Sigmoid colon (tissue), 7 donors: ENCODE data around the gene NUDT16L1. TPM values are rescaled to one million over a fixed set of nuclear protein-coding genes. Genes with fewer than 3 reads are reported as not detected.

Source experiments
- DNase-seq: peaks from one replicate; pipeline ENCODE4 v3.0.0-alpha.2; 2019
- H3K27ac ChIP-seq, 4 donors: fragments of 200-600 bp; sonication (generic); one replicate each; pipeline ENCODE4 v1.5.1; 2016 to 2019; ENCODE audit warnings: mild to moderate bottlenecking in 1 of 4
- H3K27me3 ChIP-seq, 3 donors: fragments of 200-600 bp; sonication (generic); one replicate each; pipeline ENCODE4 v1.5.1; 2019; ENCODE audit warnings: mild to moderate bottlenecking in 1 of 3
- H3K36me3 ChIP-seq, 4 donors: fragments of 200-600 bp; sonication (generic); one replicate each; pipeline ENCODE4 v1.5.1; 2016 to 2019
- H3K4me1 ChIP-seq, 4 donors: fragments of 200-600 bp; sonication (generic); one replicate each; pipeline ENCODE4 v1.5.1; 2017 to 2019
- H3K4me3 ChIP-seq, 4 donors: fragments of 200-600 bp; sonication (generic); one replicate each; pipeline ENCODE4 v1.5.1; 2017 to 2019; ENCODE audit warnings: mild to moderate bottlenecking in 2 of 4, moderate library complexity in 1 of 4
- H3K9me3 ChIP-seq, 4 donors: fragments of 200-600 bp in 3 of 4; sonication (generic) in 3 of 4; one replicate each; pipeline versions ENCODE4 v1.5.1 to v1.6.1; 2013 to 2019
- CTCF ChIP-seq, 4 experiments: fragments of 450-650 bp in 3 of 4; fragments of 200-600 bp in 1 of 4; IDR thresholded peaks; one replicate each; pipeline ENCODE4 v1.5.1; 2016 to 2019; ENCODE audit warnings: antibody characterized with exemption in 4 of 4, mild to moderate bottlenecking in 3 of 4, moderate library complexity in 2 of 4
- EP300 ChIP-seq, 4 donors: sonication (generic); formaldehyde crosslinking; IDR thresholded peaks; one replicate each; pipeline ENCODE4 v1.6.1; 2017; ENCODE audit warnings: antibody characterized with exemption in 4 of 4
- POLR2A ChIP-seq, 2 donors: fragments of 450-650 bp; IDR thresholded peaks; one replicate each; pipeline ENCODE4 v1.6.1; 2016; ENCODE audit warnings: antibody characterized with exemption in 2 of 2, mild to moderate bottlenecking in 2 of 2, moderate library complexity in 2 of 2
- POLR2AphosphoS5 ChIP-seq, 4 donors: sonication (generic); formaldehyde crosslinking; IDR thresholded peaks; one replicate each; pipeline ENCODE4 v1.6.1; 2017; ENCODE audit warnings: antibody characterized with exemption in 4 of 4
- WGBS, 2 donors: extraction: QIAGEN DNeasy Blood & Tissue Kit; methylation state at CpG; one replicate each; pipeline ENCODE4 v1.1.7; 2013; 5-methylcytosine and 5-hydroxymethylcytosine counted together
- intact Hi-C: fragments of 100-400 bp; cut with DNase I; formaldehyde crosslinking; loops from one replicate; pipeline ENCODE4 v1.15.1; 2023
- polyA plus RNA-seq, 3 donors: library from polyadenylated mRNA; stranded (reverse); fragments of 200-250 nt; gene quantifications; one replicate each; pipeline ENCODE4 v1.2.3, GENCODE V29; 2013
- total RNA-seq, 4 donors: library from RNA; depleted of rRNA; stranded (reverse); fragments of >200 nt; gene quantifications; one replicate each; pipeline ENCODE4 v1.1.0, GENCODE V29; 2016
- donor health status: healthy with polysubstance abuse.
- donor health status: Bipolar disorder and iron deficiency.
- donor health status: healthy.

NUDT16L1 gene
- total and polyA plus RNA-seq, 7 donors = 16.6 to 75.1 (median 21.8) TPM

GRCh38 chr16:4654011-4654963 is 39.1 kb upstream of the NUDT16L1 start:
- Histone ChIP-seq H3K4me1 (peaks cover 0 to under 1% (median under 1%) of the 10 kb centered on the region in 4 donors), H3K9me3 (no peaks in the 10 kb centered on the region), H3K27me3 (no peaks in the 10 kb centered on the region), H3K27ac (no peak overlapping the region), H3K36me3 (peaks cover 17 to 89% (median 53%) of the 10 kb centered on the region in 4 donors), H3K4me3 (no peak overlapping the region)
- intact Hi-C loops = no loop called here
- 36 to 76% methylated on average over 16 of the region's 16 CpGs for WGBS, 2 donors
- DNase-seq = no peak
- TF ChIP-seq EP300 (IDR thresholded peaks at IDR 0.05) (no peak), CTCF (IDR thresholded peaks at IDR 0.05) (no peak), POLR2A (IDR thresholded peaks at IDR 0.05) (no peak), POLR2AphosphoS5 (IDR thresholded peaks at IDR 0.05) (no peak)

- TF ChIP-seq POLR2AphosphoS5 (IDR thresholded peaks at IDR 0.05) (no peak), CTCF (IDR thresholded peaks at IDR 0.05) (no peak)
- WGBS, 2 donors = 68 to 91% methylated on average over 12 of the region's 12 CpGs
- H3K27ac ChIP-seq = no peak overlapping the region
- intact Hi-C loops = no loop called here
- H3K27me3 ChIP-seq = no peaks in the 10 kb centered on the region
- DNase-seq = no peak
- H3K4me1 ChIP-seq = peaks cover 0 to 9% (median 9%) of the 10 kb centered on the region in 4 donors
- no peak overlapping the region for H3K4me3 ChIP-seq
- no peaks in the 10 kb centered on the region for H3K9me3 ChIP-seq
- H3K36me3 ChIP-seq = peaks cover 17 to 96% (median 53%) of the 10 kb centered on the region in 4 donors
Measured at GRCh38 chr16:4654964-4655590, 38.3 kb upstream of the NUDT16L1 start.

GRCh38 chr16:4655801-4656200 is 37.6 kb upstream of the NUDT16L1 start:
- H3K4me1 ChIP-seq = peaks cover 0 to 16% (median 15%) of the 10 kb centered on the region in 4 donors
- H3K9me3 ChIP-seq = no peaks in the 10 kb centered on the region
- intact Hi-C loops = no loop called here
- no peak for DNase-seq
- H3K27ac ChIP-seq = no peak overlapping the region
- no peaks in the 10 kb centered on the region for H3K27me3 ChIP-seq
- peaks cover 17 to 91% (median 53%) of the 10 kb centered on the region in 4 donors for H3K36me3 ChIP-seq
- 96 to 97% methylated on average over 6 of the region's 6 CpGs for WGBS, 2 donors
- TF ChIP-seq EP300 (IDR thresholded peaks at IDR 0.05) (no peak), POLR2A (IDR thresholded peaks at IDR 0.05) (no peak), POLR2AphosphoS5 (IDR thresholded peaks at IDR 0.05) (no peak), CTCF (IDR thresholded peaks at IDR 0.05) (no peak)
- H3K4me3 ChIP-seq = no peak overlapping the region

- intact Hi-C loops = no loop called here
- Histone ChIP-seq H3K36me3 (peaks cover 17 to 86% (median 50%) of the 10 kb centered on the region in 4 donors), H3K27ac (no peak overlapping the region), H3K4me1 (peaks cover 0 to 17% (median 15%) of the 10 kb centered on the region in 4 donors), H3K27me3 (no peaks in the 10 kb centered on the region), H3K4me3 (no peak overlapping the region), H3K9me3 (no peaks in the 10 kb centered on the region)
- WGBS, 2 donors = 95 to 96% methylated on average over 12 of the region's 12 CpGs
- TF ChIP-seq POLR2AphosphoS5 (IDR thresholded peaks at IDR 0.05) = no peak
- TF ChIP-seq CTCF (IDR thresholded peaks at IDR 0.05) = no peak
- TF ChIP-seq POLR2A (IDR thresholded peaks at IDR 0.05) = no peak
- TF ChIP-seq EP300 (IDR thresholded peaks at IDR 0.05) = no peak
- DNase-seq = no peak
Measured at GRCh38 chr16:4656221-4656620, 37.1 kb upstream of the NUDT16L1 start.
